DND-41 (cell line): ENCODE results near the gene GPR15.

Source experiments
- ATAC-seq: fragments of 200-7000 bp; cut with Tn5 transposase; 3 replicates; pipeline ENCODE4 v1.9.1; 2021; ENCODE audit warnings: low read depth; ENCODE audit not compliant: insufficient read depth
- DNase-seq: peaks from one replicate; pipeline ENCODE4 v3.0.0-alpha.2; 2020
- H2AFZ ChIP-seq: 2 replicates; pipeline ENCODE4 v1.6.0; 2012; ENCODE audit warnings: low read depth, low read length
- H3K27ac ChIP-seq: 2 replicates; pipeline ENCODE4 v1.5.1; 2012; ENCODE audit warnings: low read length, inconsistent platforms
- H3K27me3 ChIP-seq: fragments of 200-600 bp; sonication (generic); 2 replicates; pipeline ENCODE4 v1.6.0; 2012; ENCODE audit warnings: low read length, mild to moderate bottlenecking, inconsistent platforms; ENCODE audit not compliant: insufficient read depth, poor library complexity
- H3K36me3 ChIP-seq: 2 replicates; pipeline ENCODE4 v1.5.1; 2012; ENCODE audit warnings: low read length, inconsistent platforms; ENCODE audit not compliant: insufficient read depth
- H3K4me1 ChIP-seq: 2 replicates; pipeline ENCODE4 v1.5.1; 2012; ENCODE audit warnings: mild to moderate bottlenecking, low read length; ENCODE audit not compliant: insufficient read depth
- H3K4me2 ChIP-seq: 2 replicates; pipeline ENCODE4 v1.6.0; 2012; ENCODE audit warnings: mild to moderate bottlenecking, moderate library complexity, low read length, inconsistent platforms; ENCODE audit not compliant: insufficient read depth
- H3K4me3 ChIP-seq, 2 experiments: fragments of 200-600 bp in 1 of 2; shearing (Covaris generic) in 1 of 2; 2 replicates each; pipeline ENCODE4 v1.5.1; 2012 to 2016; ENCODE audit warnings: inconsistent platforms in 2 of 2, low read length in 2 of 2, mild to moderate bottlenecking in 2 of 2, low read depth in 1 of 2, moderate library complexity in 1 of 2
- H3K79me2 ChIP-seq: 2 replicates; pipeline ENCODE4 v1.6.0; 2012; ENCODE audit warnings: low read length, inconsistent platforms; ENCODE audit not compliant: insufficient read depth
- H3K9ac ChIP-seq: 2 replicates; pipeline ENCODE4 v1.6.0; 2012; ENCODE audit warnings: low read depth, mild to moderate bottlenecking, inconsistent platforms, low read length, moderate library complexity
- H3K9me3 ChIP-seq: 2 replicates; pipeline ENCODE4 v1.5.1; 2012; ENCODE audit warnings: low read length, moderate library complexity, mild to moderate bottlenecking, inconsistent platforms; ENCODE audit not compliant: insufficient read depth, severe bottlenecking
- H4K20me1 ChIP-seq: 2 replicates; pipeline ENCODE4 v1.6.0; 2012; ENCODE audit warnings: low read length; ENCODE audit not compliant: insufficient read depth
- CTCF ChIP-seq: IDR thresholded peaks from 2 replicates; pipeline ENCODE4 v1.5.1; 2012; ENCODE audit warnings: borderline replicate concordance, low read length, moderate library complexity, mild to moderate bottlenecking; ENCODE audit not compliant: poor library complexity, severe bottlenecking; ENCODE audit errors: extremely low read depth
- EZH2 ChIP-seq: IDR thresholded peaks from 3 replicates; pipeline ENCODE4 v1.6.1; 2012; ENCODE audit warnings: borderline replicate concordance, low read depth, mild to moderate bottlenecking, moderate library complexity, low read length, inconsistent platforms; ENCODE audit not compliant: severe bottlenecking

GPR15 gene

GRCh38 chr3:98560911-98561310 is 29.1 kb downstream of the GPR15 start:
- no peak overlapping the region for H3K9ac ChIP-seq

GRCh38 chr3:98561727-98562521 is 30.1 kb downstream of the GPR15 start:
- Histone ChIP-seq H3K4me2 (no peak overlapping the region), H3K9me3 (no peaks in the 10 kb centered on the region), H4K20me1 (no peaks in the 10 kb centered on the region), H3K4me1 (peaks cover 45% of the 10 kb centered on the region), H2AFZ (no peak overlapping the region), H3K4me3 (no peak overlapping the region), H3K27ac (peak overlapping the region; percentile 16; the same call in 1 of the 2 replicates), H3K9ac (no peak overlapping the region), H3K27me3 (peaks cover 7% of the 10 kb centered on the region), H3K79me2 (no peaks in the 10 kb centered on the region), H3K36me3 (no peaks in the 10 kb centered on the region)
- ATAC-seq (peak; percentile 57), DNase-seq (peak; percentile 37)
- TF ChIP-seq CTCF (no peak), EZH2 (no peak)

More at GRCh38 chr3:98560911-98561310, 29.1 kb downstream of the GPR15 start:
- H4K20me1 ChIP-seq, result no peaks in the 10 kb centered on the region
- no peak for TF ChIP-seq CTCF
- TF ChIP-seq EZH2, result no peak
- no peaks in the 10 kb centered on the region for H3K79me2 ChIP-seq
- H3K4me2 ChIP-seq, result no peak overlapping the region
- no peaks in the 10 kb centered on the region for H3K9me3 ChIP-seq
- H2AFZ ChIP-seq, result no peak overlapping the region
- no peak overlapping the region for H3K4me3 ChIP-seq
- no peak overlapping the region for H3K27ac ChIP-seq
- H3K36me3 ChIP-seq, result no peaks in the 10 kb centered on the region
- H3K4me1 ChIP-seq, result peaks cover 36% of the 10 kb centered on the region
- DNase-seq, result no peak
- ATAC-seq, result no peak
- peaks cover 5% of the 10 kb centered on the region for H3K27me3 ChIP-seq

- Histone ChIP-seq H3K79me2 (no peaks in the 10 kb centered on the region), H3K27ac (no peak overlapping the region), H3K27me3 (peaks cover 3% of the 10 kb centered on the region), H3K4me1 (peaks cover 45% of the 10 kb centered on the region), H3K4me3 (no peak overlapping the region), H2AFZ (no peak overlapping the region), H3K9ac (no peak overlapping the region), H3K9me3 (no peaks in the 10 kb centered on the region), H4K20me1 (no peaks in the 10 kb centered on the region), H3K36me3 (no peaks in the 10 kb centered on the region), H3K4me2 (no peak overlapping the region)
- TF ChIP-seq EZH2, result no peak
- ATAC-seq, result peak; percentile 60
- peak; percentile 19 for DNase-seq
Measured at GRCh38 chr3:98563661-98564281, 32.0 kb downstream of the GPR15 start.

- Histone ChIP-seq H3K27me3 (peaks cover 3% of the 10 kb centered on the region), H2AFZ (no peak overlapping the region), H3K4me3 (no peak overlapping the region), H3K27ac (no peak overlapping the region), H3K36me3 (no peaks in the 10 kb centered on the region), H3K79me2 (no peaks in the 10 kb centered on the region), H4K20me1 (no peaks in the 10 kb centered on the region), H3K4me2 (no peak overlapping the region), H3K9me3 (no peaks in the 10 kb centered on the region), H3K9ac (no peak overlapping the region), H3K4me1 (peaks cover 45% of the 10 kb centered on the region)
- TF ChIP-seq CTCF (no peak), EZH2 (no peak)
- ATAC-seq (peak; percentile 79), DNase-seq (peak; percentile 54)
Measured at GRCh38 chr3:98564282-98565005, 32.7 kb downstream of the GPR15 start.
